Suppressor macrophage (primary cell): Measurements from ENCODE around the gene ST8SIA2.
"Not testable (repeated sequence)": the region's sequence is repeated elsewhere in the genome, so short reads cannot be mapped to it uniquely, and the experiment has no call there.

Experiments
- DNase-seq, 4 experiments: peaks; one replicate each; pipeline ENCODE4 v3.0.0-alpha.2; 2020 to 2022

The ST8SIA2 gene

GRCh38 chr15:92444631-92445030 is 51.0 kb downstream of the ST8SIA2 start:
- no peak for DNase-seq

- DNase-seq, result no peak
Observed at GRCh38 chr15:92448370-92448769, 54.7 kb downstream of the ST8SIA2 start.

GRCh38 chr15:92449476-92449875 is 55.8 kb downstream of the ST8SIA2 start:
- no peak for DNase-seq

GRCh38 chr15:92451225-92451825 is 57.6 kb downstream of the ST8SIA2 start:
- no peak for DNase-seq

GRCh38 chr15:92452143-92452542 is 58.5 kb downstream of the ST8SIA2 start:
- no peak for DNase-seq

GRCh38 chr15:92453607-92454006 is 59.9 kb downstream of the ST8SIA2 start:
- DNase-seq, result no peak

- DNase-seq, result no peak
Observed at GRCh38 chr15:92454555-92455105, 60.9 kb downstream of the ST8SIA2 start.

- DNase-seq, result no peak
Observed at GRCh38 chr15:92455271-92455670, 61.6 kb downstream of the ST8SIA2 start.

- DNase-seq, result no peak
Observed at GRCh38 chr15:92457471-92458041, 63.9 kb downstream of the ST8SIA2 start.

- DNase-seq, result no peak
Observed at GRCh38 chr15:92460023-92460422, 66.3 kb downstream of the ST8SIA2 start.

- DNase-seq, result no peak
Observed at GRCh38 chr15:92462424-92463125, 68.9 kb downstream of the ST8SIA2 start.

GRCh38 chr15:92463352-92463751 is 69.7 kb downstream of the ST8SIA2 start:
- DNase-seq, result no peak

GRCh38 chr15:92463826-92464225 is 70.1 kb downstream of the ST8SIA2 start:
- no peak for DNase-seq

- no peak for DNase-seq
Observed at GRCh38 chr15:92466834-92467233, 73.2 kb downstream of the ST8SIA2 start.

GRCh38 chr15:92467245-92467644 is 73.6 kb downstream of the ST8SIA2 start:
- DNase-seq, result no peak

- DNase-seq, result no peak
Observed at GRCh38 chr15:92468991-92469390, 75.3 kb downstream of the ST8SIA2 start.

GRCh38 chr15:92471288-92471687 is 77.6 kb downstream of the ST8SIA2 start:
- DNase-seq, result no peak

- DNase-seq, result no peak
Observed at GRCh38 chr15:92473756-92474155, 80.1 kb downstream of the ST8SIA2 start.

- not testable (repeated sequence) for DNase-seq
Observed at GRCh38 chr15:92479730-92480129, 86.0 kb downstream of the ST8SIA2 start.

GRCh38 chr15:92480361-92480760 is 86.7 kb downstream of the ST8SIA2 start:
- no peak for DNase-seq

GRCh38 chr15:92485441-92485840 is 91.8 kb downstream of the ST8SIA2 start:
- DNase-seq, result no peak

- no peak for DNase-seq
Observed at GRCh38 chr15:92492551-92493115, 99.0 kb downstream of the ST8SIA2 start.

- DNase-seq, result no peak
Observed at GRCh38 chr15:92494806-92495336, 101.2 kb downstream of the ST8SIA2 start.
